GM23338 (cell line): Measurements from ENCODE around the gene RAB22A. TPM values are rescaled to one million over a fixed set of nuclear protein-coding genes. Genes with fewer than 3 reads are reported as not detected.

Source experiments
- ATAC-seq: fragments of 200-7000 bp; cut with Tn5 transposase; 3 replicates; pipeline ENCODE4 v1.9.1; 2020
- DNase-seq: peaks from one replicate; pipeline ENCODE4 v3.0.0-alpha.2; 2015; ENCODE audit warnings: low spot score
- H2AFZ ChIP-seq: fragments of 200-600 bp; sonication (generic); 2 replicates; pipeline ENCODE4 v1.8.0; 2016; ENCODE audit warnings: antibody characterized with exemption, mild to moderate bottlenecking, moderate library complexity
- H3F3A ChIP-seq: fragments of 200-600 bp; sonication (generic); replicated peaks from 2 replicates; pipeline ENCODE4 v1.8.0; 2017; ENCODE audit warnings: antibody characterized with exemption, mixed run types, low read depth
- H3K27ac ChIP-seq: fragments of 200-600 bp; sonication (generic); 2 replicates; pipeline ENCODE4 v1.6.1; 2016; ENCODE audit warnings: low read depth
- H3K27me3 ChIP-seq: fragments of 200-600 bp; sonication (generic); 2 replicates; pipeline ENCODE4 v1.8.0; 2016; ENCODE audit warnings: mild to moderate bottlenecking, mixed run types, moderate library complexity; ENCODE audit not compliant: insufficient read depth
- H3K36me3 ChIP-seq: fragments of 200-600 bp; sonication (generic); 2 replicates; pipeline ENCODE4 v1.8.0; 2016; ENCODE audit warnings: mild to moderate bottlenecking; ENCODE audit not compliant: insufficient read depth
- H3K4me1 ChIP-seq: fragments of 200-600 bp; sonication (generic); 2 replicates; pipeline ENCODE4 v1.8.0; 2016; ENCODE audit warnings: mild to moderate bottlenecking, moderate library complexity; ENCODE audit not compliant: insufficient read depth
- H3K4me2 ChIP-seq: fragments of 200-600 bp; sonication (generic); 2 replicates; pipeline ENCODE4 v1.7.1; 2017; ENCODE audit warnings: mixed run types
- H3K4me3 ChIP-seq: fragments of 200-600 bp; sonication (generic); 2 replicates; pipeline ENCODE4 v1.6.1; 2016; ENCODE audit warnings: mixed run types
- H3K79me2 ChIP-seq: fragments of 200-600 bp; sonication (generic); replicated peaks from 2 replicates; pipeline ENCODE4 v1.8.0; 2017; ENCODE audit warnings: mild to moderate bottlenecking; ENCODE audit not compliant: insufficient read depth
- H3K9me2 ChIP-seq: fragments of 200-600 bp; sonication (generic); 2 replicates; pipeline ENCODE4 v1.8.0; 2017; ENCODE audit not compliant: insufficient read depth
- H4K20me1 ChIP-seq: fragments of 200-600 bp; sonication (generic); replicated peaks from 2 replicates; pipeline ENCODE4 v1.8.0; 2017; ENCODE audit warnings: mild to moderate bottlenecking; ENCODE audit not compliant: insufficient read depth
- H3K27ac Mint-ChIP-seq: 2 replicates; pipeline ENCODE4 v1.8.0; 2020; ENCODE audit warnings: inconsistent platforms, mild to moderate bottlenecking, moderate library complexity, mixed read lengths
- H3K27me3 Mint-ChIP-seq: 3 replicates; pipeline ENCODE4 v1.8.0; 2022; ENCODE audit warnings: low read depth, mild to moderate bottlenecking, moderate library complexity, mixed read lengths, inconsistent platforms; ENCODE audit not compliant: insufficient read depth, poor library complexity
- H3K36me3 Mint-ChIP-seq: 3 replicates; pipeline ENCODE4 v1.8.0; 2021; ENCODE audit warnings: low read depth, mild to moderate bottlenecking, inconsistent platforms, moderate library complexity, mixed read lengths
- H3K4me1 Mint-ChIP-seq: 3 replicates; pipeline ENCODE4 v1.8.0; 2020; ENCODE audit warnings: mild to moderate bottlenecking, inconsistent platforms, mixed read lengths
- H3K4me3 Mint-ChIP-seq: 3 replicates; pipeline ENCODE4 v1.8.0; 2021; ENCODE audit warnings: moderate library complexity, mild to moderate bottlenecking, inconsistent platforms, mixed read lengths
- H3K9me3 Mint-ChIP-seq: 3 replicates; pipeline ENCODE4 v1.8.0; 2020; ENCODE audit warnings: moderate library complexity, mild to moderate bottlenecking, inconsistent platforms, mixed read lengths
- CREB1 ChIP-seq: fragments of 250-450 bp; sonication (Bioruptor Pico); IDR thresholded peaks from 2 replicates; pipeline ENCODE4 v1.5.0; 2020; ENCODE audit warnings: low read depth, mild to moderate bottlenecking, moderate library complexity
- EZH2 ChIP-seq: fragments of 200-600 bp; sonication (generic); IDR thresholded peaks from one replicate; pipeline ENCODE4 v1.8.0; 2017; ENCODE audit warnings: antibody characterized with exemption, mild to moderate bottlenecking, low read depth; ENCODE audit not compliant: unreplicated experiment
- EZH2phosphoT487 ChIP-seq: fragments of 200-600 bp; sonication (generic); IDR thresholded peaks from one replicate; pipeline ENCODE4 v1.8.1; 2018; ENCODE audit warnings: antibody characterized with exemption; ENCODE audit not compliant: unreplicated experiment
- JUNB ChIP-seq: IDR thresholded peaks from one replicate; pipeline ENCODE4 v1.6.1; 2016; ENCODE audit warnings: antibody characterized with exemption; ENCODE audit not compliant: unreplicated experiment
- NANOG ChIP-seq: IDR thresholded peaks from 2 replicates; pipeline ENCODE4 v1.6.1; 2016; ENCODE audit warnings: antibody characterized with exemption, borderline replicate concordance
- POLR2AphosphoS5 ChIP-seq: IDR thresholded peaks from 2 replicates; pipeline ENCODE4 v1.6.1; 2016; ENCODE audit warnings: antibody characterized with exemption, low read depth
- STAT1 ChIP-seq: IDR thresholded peaks from one replicate; pipeline ENCODE4 v1.6.1; 2016; ENCODE audit warnings: antibody characterized with exemption; ENCODE audit not compliant: unreplicated experiment
- ZNF114 ChIP-seq: fragments of 250-450 bp; sonication (Bioruptor Pico); IDR thresholded peaks from 2 replicates; pipeline ENCODE4 v1.5.0; 2020; ENCODE audit warnings: mild to moderate bottlenecking, moderate library complexity
- ZNF331 ChIP-seq: fragments of 250-450 bp; sonication (Bioruptor Pico); IDR thresholded peaks from 2 replicates; pipeline ENCODE4 v1.5.0; 2020; ENCODE audit warnings: low read depth, mild to moderate bottlenecking, moderate library complexity
- ZNF462 ChIP-seq: fragments of 250-450 bp; sonication (Bioruptor Pico); IDR thresholded peaks from 2 replicates; pipeline ENCODE4 v1.5.0; 2020; ENCODE audit warnings: mild to moderate bottlenecking, moderate library complexity
- polyA plus RNA-seq: library from polyadenylated mRNA; unstranded; fragments of >200 nt; fragmentation: Nextera tagmentation; extraction: Ambion mirVana; gene quantifications from 2 replicates; pipeline ENCODE4 v1.2.1, GENCODE V29; 2016
- total RNA-seq: library from RNA; depleted of rRNA; stranded (reverse); fragments of >200 nt; shearing (Covaris generic); gene quantifications from 2 replicates; pipeline ENCODE4 v1.2.3, GENCODE V29; 2014
- TF ChIP-seq, protein P1 (sequence below), 2 experiments: fragments of 200-600 bp in 1 of 2; sonication (generic) in 1 of 2; conservative IDR thresholded peaks; 2 replicates each; pipeline versions ENCODE4 v1.5.1 to v1.6.1; 2016 to 2017; ENCODE audit warnings: antibody characterized with exemption in 2 of 2, low read depth in 2 of 2, mild to moderate bottlenecking in 2 of 2, moderate library complexity in 1 of 2
- TF ChIP-seq, protein P2 (sequence below): IDR thresholded peaks from 2 replicates; pipeline ENCODE4 v1.6.1; 2016; ENCODE audit warnings: antibody characterized with exemption
- TF ChIP-seq, protein P3 (sequence below): IDR thresholded peaks from one replicate; pipeline ENCODE4 v1.6.1; 2018; ENCODE audit warnings: antibody characterized with exemption; ENCODE audit not compliant: unreplicated experiment

Gene RAB22A
- total and polyA plus RNA-seq, 2 experiments from 2014 or later = 3.3 to 6.8 TPM

- Histone ChIP-seq H3K79me2 (peaks cover 44% of the 10 kb centered on the region), H3K36me3 (no peaks in the 10 kb centered on the region), H3K4me1 (peaks cover 13% of the 10 kb centered on the region), H3K4me3 (no peak overlapping the region), H4K20me1 (0 out of 2 replicates have a peak, but pooled peaks cover 4% of the 10 kb centered on the region), H3F3A (no peaks in the 10 kb centered on the region), H3K27ac (no peak overlapping the region), H3K4me2 (no peak overlapping the region), H3K27me3 (no peaks in the 10 kb centered on the region), H3K9me2 (no peaks in the 10 kb centered on the region), H2AFZ (no peak overlapping the region)
- Mint-ChIP-seq H3K27me3 (peaks cover 2% of the 10 kb centered on the region), H3K4me1 (peaks cover 14% of the 10 kb centered on the region), H3K36me3 (peaks cover 3% of the 10 kb centered on the region), H3K9me3 (peaks cover 3% of the 10 kb centered on the region; the same call in 1 of the 3 replicates), H3K4me3 (no peak overlapping the region), H3K27ac (no peak overlapping the region)
- ATAC-seq = no peak
- no peak for DNase-seq
- TF ChIP-seq CREB1 (CRISPR knock-in tag) (no peak), NANOG (no peak), EZH2 (no peak), JUNB (no peak), EZH2phosphoT487 (no peak), STAT1 (no peak), POLR2AphosphoS5 (no peak), ZNF331 (CRISPR knock-in tag) (no peak), ZNF114 (CRISPR knock-in tag) (no peak), ZNF462 (CRISPR knock-in tag) (no peak)
- TF ChIP-seq, protein P1, sequence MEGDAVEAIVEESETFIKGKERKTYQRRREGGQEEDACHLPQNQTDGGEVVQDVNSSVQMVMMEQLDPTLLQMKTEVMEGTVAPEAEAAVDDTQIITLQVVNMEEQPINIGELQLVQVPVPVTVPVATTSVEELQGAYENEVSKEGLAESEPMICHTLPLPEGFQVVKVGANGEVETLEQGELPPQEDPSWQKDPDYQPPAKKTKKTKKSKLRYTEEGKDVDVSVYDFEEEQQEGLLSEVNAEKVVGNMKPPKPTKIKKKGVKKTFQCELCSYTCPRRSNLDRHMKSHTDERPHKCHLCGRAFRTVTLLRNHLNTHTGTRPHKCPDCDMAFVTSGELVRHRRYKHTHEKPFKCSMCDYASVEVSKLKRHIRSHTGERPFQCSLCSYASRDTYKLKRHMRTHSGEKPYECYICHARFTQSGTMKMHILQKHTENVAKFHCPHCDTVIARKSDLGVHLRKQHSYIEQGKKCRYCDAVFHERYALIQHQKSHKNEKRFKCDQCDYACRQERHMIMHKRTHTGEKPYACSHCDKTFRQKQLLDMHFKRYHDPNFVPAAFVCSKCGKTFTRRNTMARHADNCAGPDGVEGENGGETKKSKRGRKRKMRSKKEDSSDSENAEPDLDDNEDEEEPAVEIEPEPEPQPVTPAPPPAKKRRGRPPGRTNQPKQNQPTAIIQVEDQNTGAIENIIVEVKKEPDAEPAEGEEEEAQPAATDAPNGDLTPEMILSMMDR (conservative IDR thresholded peaks at IDR 0.05; ENCODE audit: low read depth in 2 of 2) = no peak
- TF ChIP-seq, protein P2, sequence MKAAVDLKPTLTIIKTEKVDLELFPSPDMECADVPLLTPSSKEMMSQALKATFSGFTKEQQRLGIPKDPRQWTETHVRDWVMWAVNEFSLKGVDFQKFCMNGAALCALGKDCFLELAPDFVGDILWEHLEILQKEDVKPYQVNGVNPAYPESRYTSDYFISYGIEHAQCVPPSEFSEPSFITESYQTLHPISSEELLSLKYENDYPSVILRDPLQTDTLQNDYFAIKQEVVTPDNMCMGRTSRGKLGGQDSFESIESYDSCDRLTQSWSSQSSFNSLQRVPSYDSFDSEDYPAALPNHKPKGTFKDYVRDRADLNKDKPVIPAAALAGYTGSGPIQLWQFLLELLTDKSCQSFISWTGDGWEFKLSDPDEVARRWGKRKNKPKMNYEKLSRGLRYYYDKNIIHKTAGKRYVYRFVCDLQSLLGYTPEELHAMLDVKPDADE = no peak
- TF ChIP-seq, protein P3, sequence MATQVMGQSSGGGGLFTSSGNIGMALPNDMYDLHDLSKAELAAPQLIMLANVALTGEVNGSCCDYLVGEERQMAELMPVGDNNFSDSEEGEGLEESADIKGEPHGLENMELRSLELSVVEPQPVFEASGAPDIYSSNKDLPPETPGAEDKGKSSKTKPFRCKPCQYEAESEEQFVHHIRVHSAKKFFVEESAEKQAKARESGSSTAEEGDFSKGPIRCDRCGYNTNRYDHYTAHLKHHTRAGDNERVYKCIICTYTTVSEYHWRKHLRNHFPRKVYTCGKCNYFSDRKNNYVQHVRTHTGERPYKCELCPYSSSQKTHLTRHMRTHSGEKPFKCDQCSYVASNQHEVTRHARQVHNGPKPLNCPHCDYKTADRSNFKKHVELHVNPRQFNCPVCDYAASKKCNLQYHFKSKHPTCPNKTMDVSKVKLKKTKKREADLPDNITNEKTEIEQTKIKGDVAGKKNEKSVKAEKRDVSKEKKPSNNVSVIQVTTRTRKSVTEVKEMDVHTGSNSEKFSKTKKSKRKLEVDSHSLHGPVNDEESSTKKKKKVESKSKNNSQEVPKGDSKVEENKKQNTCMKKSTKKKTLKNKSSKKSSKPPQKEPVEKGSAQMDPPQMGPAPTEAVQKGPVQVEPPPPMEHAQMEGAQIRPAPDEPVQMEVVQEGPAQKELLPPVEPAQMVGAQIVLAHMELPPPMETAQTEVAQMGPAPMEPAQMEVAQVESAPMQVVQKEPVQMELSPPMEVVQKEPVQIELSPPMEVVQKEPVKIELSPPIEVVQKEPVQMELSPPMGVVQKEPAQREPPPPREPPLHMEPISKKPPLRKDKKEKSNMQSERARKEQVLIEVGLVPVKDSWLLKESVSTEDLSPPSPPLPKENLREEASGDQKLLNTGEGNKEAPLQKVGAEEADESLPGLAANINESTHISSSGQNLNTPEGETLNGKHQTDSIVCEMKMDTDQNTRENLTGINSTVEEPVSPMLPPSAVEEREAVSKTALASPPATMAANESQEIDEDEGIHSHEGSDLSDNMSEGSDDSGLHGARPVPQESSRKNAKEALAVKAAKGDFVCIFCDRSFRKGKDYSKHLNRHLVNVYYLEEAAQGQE = no peak
Measured at GRCh38 chr20:58296051-58296837, 13.3 kb upstream of the RAB22A start.
